HCEC 1CT (cell line): ENCODE measurements around the gene MCM9.

Experiments
- DNase-seq: peaks from one replicate; pipeline ENCODE4 v3.0.0-alpha.2; 2017

MCM9 gene

DNA sequence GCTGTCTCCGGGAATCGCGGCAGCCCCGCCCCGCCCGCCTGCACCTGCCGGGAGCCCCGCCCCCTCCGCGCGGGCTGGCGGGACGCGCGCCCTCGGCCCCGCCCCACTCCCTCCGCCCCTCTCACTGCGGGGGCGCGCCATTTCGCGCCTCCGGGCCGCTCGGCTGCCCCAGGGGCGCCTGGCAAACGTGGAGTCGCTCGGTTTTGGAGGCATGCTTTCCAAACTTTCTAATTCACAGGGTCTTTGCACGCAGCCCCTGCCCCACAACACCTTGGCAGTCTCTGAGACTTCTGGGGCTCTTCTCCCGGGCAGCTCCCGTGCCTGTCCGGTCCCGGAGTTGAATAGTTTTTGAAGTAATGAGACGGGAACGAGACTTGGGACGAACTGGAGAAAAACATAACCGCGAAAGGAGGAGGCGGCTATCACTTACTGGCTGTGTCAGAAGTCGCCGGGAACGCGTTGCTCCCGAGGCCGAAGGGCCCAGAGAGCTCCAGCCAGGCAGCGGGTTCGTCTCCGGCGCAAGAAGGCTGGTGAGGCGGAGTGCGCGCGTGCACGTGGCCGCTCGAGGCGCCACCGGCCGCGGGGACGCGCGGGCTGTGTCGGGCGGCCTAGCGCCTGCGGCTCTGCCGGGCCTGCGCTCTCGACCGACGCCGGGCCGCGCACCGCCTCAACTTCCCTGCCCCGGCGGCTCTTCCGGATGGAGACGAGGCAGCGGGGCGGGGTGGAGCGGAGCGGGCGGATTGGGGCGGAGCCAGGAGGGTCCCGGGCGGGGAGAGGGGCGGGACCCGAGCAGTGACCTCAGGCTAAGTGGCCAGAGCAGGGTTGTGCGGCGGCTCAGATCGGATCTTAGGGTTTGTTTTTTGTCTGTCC, at the start of gene MCM9:
Gene MCM9 (minus strand): TSS at position 699 of the 870 bp plus-strand sequence. CDS start 3,436 bp downstream, outside the sequence.
- peak; percentile 87 for DNase-seq

DNA sequence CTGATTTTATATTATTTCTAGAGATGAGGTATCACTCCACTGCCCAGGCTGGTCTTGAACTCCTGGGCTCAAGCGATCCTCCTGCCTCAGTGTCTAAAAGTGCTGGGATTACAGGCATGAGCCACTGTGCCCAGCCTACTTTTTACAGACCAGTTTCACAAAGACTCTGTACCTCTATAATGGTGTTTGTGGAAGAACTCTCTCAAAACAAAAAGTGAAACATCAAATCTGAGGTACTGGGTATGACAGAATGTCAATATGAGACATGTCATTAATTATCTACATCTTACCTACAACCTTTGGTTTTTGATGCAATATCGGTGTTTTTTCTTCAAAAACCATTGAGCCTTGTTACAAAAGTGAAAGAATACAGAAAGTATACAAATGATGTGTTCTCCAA, 49.4 kb upstream of the MCM9 start:
- DNase-seq = no peak

DNA sequence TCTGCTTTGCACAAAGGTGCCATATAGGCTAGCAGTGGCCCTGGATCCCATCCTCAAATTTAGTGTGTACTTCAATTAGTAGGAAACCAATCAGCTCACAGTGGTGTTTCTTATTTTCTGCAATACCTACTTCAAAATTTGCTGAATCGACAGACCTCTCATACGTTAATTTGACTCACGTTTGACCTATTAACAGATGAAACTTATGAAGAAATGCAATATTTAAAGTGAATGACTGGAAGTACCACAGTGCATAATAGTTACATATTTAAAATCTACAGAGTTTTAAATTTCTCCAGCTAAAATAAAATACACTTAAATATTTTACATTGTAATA, 47.6 kb upstream of the MCM9 start:
- no peak for DNase-seq

DNA sequence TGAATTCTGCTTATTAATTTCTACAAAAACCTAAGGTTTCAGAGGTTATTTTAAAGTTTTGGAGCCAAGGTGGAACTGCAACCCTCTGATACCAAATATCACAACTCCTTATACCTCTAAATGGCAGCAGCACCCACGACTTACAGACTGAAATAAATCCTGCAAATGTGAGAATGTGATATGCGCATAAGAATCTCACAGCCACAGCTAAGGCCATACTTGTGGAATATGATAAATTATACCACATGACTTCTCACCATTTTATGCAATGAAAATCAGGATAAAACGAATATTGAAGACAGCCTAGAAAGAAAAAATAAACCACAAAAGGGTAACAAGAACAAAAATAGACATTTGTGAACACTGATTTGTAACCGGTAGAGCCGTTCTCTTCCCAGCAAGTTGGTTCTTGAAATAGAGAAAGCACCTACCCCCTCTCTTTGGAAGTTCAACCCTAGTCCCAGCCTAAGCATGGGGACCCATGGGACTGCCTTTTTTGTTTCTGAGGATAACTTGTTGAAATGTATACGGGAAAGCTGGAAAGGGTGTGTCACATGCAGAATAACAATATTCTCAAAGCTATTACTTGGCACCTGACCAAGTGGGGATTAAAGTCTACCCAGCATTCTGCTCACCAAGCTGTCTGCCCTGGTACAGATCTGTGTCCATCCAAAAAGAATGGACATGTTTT, 47.1 kb upstream of the MCM9 start:
- DNase-seq = no peak

DNA sequence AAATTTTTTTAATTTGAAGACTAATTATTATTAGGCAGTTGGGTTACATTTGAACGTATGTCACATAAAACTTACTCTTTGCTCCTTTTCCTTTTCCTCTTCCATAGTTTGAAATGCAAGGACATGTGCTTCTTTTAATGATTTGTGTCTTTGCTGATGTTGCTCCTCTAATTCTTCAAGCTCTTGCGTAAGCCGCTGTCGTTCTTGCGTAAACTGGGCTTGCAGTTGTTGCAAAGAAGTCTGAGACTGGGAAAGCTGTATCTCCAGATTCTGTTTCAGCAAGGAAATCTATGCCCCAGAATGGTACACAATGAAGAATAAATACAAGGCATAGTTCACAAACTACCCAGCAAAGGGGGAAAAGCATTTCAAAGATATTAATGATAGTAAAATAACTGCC, 45.1 kb upstream of the MCM9 start:
- DNase-seq = no peak

DNA sequence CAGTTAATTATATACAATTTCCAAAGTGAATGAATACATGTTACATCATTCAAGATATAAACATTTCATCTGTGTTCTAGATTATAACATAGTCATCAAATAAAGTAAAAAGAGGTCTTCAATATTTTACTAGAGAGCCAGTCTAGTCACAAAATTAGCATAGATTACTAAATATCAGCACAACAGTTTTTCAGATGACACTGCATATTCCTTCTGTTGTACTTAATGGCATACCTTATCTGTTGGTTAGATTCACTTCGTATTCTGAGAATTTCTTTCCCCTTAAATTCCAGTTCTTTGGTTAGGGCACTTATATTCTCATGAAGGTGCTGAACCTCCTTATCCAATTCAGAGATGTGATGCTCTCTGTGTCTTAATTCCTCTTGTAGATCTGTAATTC, 39.8 kb upstream of the MCM9 start:
- no peak for DNase-seq

DNA sequence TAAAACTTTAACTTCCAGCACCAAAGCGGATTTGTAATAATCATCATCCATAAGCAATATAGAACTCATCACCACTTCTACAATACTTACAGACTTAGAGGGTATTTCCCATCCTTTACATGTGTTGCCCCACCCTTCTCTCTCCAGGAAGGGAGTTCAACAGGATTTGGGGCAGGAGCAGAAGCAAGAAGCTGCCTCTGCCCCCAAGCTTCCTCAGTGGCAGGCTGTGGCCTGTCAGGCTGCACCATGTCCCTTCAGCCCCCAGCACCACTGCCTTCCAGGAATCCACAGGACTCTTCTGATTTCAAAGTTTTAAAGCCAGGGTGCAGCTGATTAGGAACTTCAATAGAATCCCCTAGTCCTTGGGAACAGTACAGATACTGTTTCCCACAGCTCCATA, 36.7 kb upstream of the MCM9 start:
- DNase-seq = no peak

DNA sequence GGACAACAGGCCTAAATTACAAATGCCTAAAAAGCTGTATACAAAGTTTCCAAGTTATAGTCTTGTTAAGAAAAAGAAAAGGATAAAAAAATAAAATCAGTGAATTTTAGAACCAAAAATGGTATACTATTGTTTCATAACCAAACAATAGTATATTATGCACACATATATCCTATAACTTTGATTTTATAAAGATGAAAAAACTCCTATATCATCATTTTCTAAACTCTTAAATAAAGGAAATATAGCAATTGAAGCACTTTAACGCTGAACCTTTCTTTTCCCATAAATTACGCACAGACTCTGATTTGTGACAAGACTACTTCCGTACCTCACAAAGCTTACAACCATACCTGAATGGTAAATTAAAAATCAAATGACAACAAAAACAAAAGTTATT, 35.9 kb upstream of the MCM9 start:
- no peak for DNase-seq

DNA sequence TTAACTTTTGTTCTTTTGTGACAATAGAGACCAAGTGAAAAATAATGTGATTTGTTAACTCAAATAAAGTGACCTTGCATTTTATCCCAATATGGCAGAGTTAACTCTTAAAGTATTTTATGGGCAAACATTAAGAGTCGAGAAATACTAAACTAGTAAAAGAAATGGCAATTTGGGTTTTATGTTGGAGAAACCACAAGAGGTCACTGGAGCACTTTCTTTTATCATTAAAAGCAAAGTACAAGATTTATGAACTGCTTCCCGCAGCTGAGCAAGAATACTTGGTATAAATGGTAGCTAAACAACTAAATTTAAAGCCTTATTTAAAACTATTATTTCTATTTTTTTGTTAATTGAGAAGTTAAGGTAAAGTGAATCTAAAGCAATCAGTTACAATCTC, 33.5 kb upstream of the MCM9 start:
- DNase-seq = peak; percentile 45

DNA sequence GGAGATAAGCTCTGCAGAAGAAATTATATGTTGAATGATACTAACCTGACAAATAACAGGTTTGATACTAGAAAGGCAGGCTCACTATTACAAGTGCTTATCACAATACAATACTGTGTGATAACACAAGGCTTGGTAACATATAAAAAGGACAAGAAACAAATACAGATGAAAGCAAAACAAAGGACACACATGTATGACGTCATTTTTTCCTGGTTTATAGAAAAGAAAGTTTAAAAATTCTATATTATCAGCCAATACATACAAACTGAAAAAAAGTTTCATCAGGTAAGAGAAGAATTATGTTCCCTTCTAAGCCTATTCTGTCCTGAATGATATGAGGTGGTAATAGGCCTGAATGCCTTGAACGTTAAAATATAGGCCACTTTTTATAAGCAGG, 32.3 kb upstream of the MCM9 start:
- DNase-seq = no peak

DNA sequence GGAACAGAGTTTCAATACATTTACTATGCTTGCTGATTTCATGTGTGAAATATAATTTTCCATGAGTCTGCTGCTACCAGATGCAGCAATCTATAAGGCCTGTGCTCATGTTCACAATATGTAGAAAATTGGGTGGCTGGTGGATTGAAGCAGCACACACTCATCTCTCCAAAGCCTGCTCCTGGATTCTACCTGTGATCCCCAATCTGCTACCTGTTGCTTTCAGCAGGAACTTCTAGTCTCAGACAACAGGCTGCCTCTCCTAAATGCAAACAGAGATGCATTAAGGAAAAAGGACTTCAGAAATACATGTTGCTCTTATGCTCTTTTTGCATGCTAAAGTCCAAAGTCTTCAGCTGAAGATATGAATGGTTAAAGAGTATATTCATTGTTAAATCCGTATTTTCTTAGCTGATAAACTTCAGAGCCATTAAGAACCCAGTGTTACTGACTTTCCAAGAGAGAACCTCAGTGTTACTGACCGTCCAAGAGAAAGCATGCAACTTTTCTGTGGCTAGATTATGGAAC, 30.9 kb upstream of the MCM9 start:
- no peak for DNase-seq

DNA sequence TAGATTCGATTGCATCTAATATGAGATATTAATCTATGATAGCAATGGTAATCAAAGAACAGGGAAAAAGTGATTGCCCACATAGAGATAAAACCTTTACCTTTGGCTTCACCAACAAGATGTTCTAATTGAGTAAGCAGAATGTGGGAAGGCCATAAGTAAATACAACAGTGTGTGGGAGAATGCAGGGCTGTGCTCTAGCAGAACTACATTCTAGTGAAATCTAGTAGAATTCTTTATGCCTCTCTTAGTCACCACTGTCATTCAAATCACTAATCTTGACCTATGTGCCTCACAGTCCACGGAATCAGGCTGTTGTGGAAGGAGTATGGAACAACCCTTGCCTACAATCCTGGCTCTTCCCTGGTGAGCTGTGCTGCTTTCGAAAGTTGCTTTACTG, 30.4 kb upstream of the MCM9 start:
- DNase-seq = no peak

DNA sequence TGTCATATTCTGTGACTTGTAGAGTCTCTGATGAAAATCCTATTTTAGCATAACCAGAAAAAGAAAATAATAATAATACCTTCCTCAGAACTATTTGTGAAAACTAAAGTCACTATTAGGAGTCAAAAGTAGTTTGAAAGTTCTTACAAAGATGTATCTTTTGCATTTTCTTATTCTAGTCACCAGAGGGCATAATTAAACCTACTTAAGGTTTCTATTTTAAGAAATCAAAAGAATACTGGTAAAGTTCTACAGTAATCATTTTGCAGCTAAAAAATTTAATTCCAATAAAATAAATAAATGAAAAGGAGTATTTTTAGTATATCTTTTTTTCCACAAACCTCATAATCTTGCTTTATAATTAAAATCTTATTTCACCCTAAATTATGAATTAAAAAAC, 28.0 kb upstream of the MCM9 start:
- peak; percentile 45 for DNase-seq

DNA sequence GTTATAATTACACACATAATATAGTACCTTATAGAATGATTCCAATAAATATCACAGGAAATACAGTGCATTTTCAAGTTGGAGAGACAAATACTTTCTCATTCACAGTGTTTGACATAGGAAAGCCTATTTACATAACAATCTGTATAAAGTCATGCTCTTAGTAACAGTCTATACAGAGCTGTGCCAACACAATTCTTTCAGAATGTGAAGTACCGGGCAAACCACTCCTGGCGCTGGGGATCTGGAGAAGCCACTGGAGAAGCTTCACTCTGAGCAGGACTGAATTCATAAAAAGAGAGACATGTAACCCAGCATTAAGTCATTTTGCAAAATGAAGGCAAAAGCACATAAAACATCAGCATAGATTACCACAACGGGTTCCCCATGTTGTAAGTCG, 24.9 kb upstream of the MCM9 start:
- no peak for DNase-seq

DNA sequence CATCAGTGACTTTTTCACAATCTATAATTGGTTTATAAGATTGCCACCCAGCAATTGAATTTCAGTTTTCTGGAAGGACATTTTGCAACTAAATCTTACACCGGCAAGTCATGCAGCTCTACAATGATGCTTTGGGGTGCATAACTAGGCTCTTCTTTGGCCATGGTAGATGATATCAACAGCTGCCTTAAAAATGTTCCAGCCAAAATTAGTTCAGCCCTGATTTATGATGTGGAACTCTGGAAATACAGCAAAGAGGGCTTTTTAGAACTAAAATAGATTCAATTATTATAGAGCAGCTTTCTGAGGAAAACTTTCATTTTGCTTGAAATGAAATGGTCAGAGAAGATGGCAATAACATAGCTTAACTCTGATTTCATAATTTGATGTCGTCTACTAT, 18.4 kb upstream of the MCM9 start:
- no peak for DNase-seq

DNA sequence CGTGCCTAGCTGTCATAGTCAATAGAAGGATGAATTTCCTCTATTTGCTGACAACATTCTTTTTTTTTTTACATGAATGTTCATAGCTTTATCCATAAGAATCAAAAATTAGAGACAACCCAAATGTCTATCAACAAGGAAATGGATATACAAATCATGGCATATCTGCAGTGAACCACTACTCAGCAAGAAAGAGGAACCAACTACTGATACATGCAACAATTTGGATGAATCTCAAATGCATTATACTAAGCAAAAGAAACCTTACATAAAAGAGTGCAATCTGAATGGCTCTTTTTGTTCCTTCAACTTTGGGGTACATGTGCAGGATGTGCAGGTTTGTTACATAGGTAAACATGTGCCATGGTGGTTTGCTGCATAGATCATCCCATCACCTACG, 17.7 kb upstream of the MCM9 start:
- no peak for DNase-seq

DNA sequence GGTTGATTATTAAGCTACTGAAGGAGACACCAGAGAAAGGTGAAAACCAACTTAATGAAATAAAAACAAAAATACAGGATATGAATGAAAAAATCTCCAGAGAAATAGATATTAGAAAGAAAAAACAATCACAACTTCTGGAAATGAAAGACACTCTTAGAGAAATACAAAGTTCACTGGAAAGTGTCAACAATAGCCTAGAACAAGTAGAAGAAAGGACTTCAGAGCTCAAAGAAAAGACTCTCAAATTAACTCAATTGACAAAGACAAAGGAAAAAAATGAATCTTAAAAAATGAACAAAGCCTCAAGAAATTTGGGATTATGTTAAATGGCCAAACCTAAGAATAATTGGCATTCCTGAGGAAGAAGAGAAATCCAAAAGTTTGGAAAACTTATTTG, 10.3 kb upstream of the MCM9 start:
- no peak for DNase-seq

DNA sequence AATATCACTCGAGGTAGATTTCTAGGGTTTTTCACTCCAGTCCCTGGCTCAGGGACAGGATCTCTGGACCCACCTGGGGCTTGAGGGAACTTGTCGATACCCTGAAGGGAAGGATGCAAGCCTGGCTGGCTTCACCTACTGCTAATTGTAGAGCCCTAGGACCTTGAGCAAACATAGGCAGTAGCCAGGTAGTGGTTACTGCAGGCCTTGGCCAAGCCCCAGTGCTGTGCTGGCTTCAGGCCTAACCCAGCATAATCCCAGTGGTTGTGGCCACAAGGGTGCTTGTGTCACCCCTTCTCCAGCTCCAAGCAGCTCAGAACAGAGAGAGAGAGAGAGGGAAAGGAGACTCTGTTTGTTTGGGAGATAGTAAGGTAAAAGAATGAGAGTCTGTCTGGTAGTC, 5.8 kb upstream of the MCM9 start:
- DNase-seq = no peak

DNA sequence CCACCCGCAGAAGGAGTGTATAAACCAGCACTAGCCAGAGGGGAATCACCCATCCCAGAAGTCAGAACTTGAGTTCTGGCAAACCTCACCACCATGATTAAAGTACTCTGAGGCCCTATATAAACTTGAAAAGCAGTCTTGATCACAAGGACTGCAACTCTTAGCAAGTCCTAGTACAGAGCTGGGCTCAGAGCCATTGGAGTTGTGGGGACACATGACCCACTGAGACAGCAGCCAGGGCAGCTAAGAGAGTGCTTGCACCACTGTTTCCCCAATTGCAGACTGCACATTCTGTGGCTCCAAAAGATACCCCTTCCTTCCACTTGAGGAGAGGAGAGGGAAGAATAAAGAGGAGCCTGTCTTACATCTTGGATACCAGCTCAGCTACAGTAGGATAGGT, 4.7 kb upstream of the MCM9 start:
- DNase-seq = no peak

DNA sequence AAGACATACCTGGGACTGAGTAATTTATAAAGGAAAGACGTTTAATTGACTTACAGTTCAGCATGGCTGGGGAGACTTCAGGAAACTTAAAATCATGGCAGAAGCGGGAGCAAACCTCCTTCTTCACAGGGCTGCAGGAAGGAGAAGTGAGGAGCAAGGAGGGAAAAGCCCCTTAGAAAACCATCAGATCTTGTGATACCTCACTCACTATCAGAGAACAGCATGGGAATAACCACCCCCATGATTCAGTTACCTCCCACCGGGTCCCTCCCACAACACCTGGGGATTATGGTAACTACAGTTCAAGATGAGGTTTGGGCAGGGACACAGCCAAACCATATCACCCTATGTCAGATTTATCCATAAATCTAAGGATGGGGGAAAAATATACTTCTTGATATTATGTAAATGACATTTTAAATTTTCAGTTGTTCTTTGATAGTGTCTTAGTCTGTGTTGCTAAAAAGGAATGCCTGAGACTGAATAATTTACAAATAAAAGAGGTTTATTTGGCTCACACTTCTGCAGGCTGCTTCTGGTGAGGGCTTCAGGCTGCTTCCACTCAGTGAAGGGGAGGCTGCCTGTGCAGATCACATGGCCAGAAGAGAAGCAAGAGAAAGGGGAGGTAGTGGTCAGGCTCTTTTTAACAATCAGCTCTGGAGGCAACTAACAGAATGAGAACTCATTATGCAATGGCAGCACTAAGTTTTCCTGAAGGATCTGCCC, 1.2 kb upstream of the MCM9 start:
- no peak for DNase-seq

DNA sequence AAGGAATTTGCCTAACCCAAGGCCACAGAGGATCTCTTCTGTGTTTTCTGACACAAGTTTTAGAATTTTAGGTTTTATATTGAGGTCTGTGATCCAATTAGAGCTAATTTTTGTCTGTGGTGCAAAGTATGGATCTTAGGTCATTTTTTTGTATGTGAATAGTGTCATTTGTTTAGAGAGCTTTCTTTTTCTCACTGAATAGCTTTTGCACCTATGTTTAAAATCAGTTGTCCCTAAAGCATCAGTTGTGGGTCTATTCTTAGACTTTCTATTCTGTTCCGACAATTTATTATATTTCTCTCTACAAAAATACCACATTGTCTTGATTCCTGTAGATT, 341 bp upstream of the MCM9 start:
- DNase-seq = no peak

DNA sequence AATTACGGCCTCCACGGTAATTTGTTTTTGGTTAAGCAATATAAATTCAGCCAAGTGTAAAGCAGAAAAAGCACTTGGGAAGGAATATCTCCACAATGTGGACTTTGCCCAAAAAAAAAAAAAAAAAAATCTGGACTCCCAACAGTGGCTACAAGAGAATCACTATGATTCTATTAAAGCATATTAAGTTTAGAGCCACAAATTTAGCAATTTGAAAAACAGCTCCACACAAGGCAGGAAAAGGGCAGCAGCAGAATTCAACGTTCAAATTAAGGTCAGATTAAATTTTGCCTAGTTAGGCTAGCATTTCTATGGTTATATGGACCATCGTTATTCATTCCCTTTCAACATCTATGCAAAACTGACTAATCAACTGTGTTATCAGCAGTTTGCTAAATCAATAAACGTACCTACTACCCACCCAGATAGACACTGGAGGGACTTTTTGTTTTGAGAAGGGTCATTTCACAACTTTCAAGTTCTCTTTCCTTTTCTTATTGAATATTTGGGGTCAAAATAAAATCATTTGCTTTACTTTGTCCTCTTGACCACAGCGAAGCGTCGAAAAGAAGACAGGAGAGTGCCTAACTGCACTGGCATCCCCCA, 1.0 kb downstream of the MCM9 start:
- no peak for DNase-seq

DNA sequence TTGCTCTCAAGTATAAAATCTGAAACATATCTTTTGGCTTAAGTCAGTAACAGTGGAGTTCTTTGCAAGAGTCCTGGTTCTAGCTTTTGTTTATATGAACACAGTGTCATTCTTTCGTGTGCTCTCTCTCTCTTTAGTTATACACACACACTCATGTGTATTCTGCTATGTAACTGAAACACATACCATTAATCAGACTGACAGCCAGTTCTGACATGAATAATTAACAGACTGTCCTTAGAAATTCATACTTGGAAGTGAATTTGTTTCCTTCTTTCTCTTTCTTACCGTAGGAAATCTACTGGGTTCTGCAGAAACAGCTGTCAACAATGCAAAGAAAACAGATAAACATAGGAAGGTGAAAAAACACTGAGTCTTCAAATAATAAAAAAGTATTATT, 2.5 kb downstream of the MCM9 start:
- DNase-seq = peak; percentile 3

DNA sequence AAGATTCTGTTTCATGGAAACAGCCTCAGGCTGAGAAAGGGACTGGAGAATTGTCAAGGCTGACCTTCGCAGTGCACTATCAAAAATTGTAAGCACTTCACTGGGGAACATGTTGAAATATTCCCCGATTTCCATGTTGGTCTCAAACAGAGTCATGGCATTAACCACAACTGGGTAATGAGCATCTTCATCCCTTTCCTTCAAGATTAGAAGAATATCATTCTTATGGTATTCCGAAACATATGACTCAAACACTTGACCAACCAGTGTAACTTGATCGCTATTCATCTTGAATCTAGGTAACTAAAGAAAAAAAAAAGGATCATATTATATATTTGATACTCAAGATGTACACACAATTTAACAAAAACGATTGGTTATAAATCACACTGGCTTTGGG, 3.5 kb downstream of the MCM9 start:
- no peak for DNase-seq
